Measurements from ENCODE around the gene B4GALT2. TPM values are rescaled to one million over a fixed set of nuclear protein-coding genes. Genes with fewer than 3 reads are reported as not detected.

The B4GALT2 gene
- total RNA-seq, 1 donor from 2014 or later = 23.7 TPM

GRCh38 chr1:43994794-43995790 lies 16.1 kb downstream of the B4GALT2 start:
- Histone ChIP-seq H3K4me2 (no peak overlapping the region), H3K4me3 (no peak overlapping the region), H3K79me2 (ENCODE audit: low read depth) (no peaks in the 10 kb centered on the region), H2AFZ (replicated peaks) (no peak overlapping the region), H3K27ac (no peak overlapping the region), H3F3A (ENCODE audit: low read depth) (peaks cover 25% of the 10 kb centered on the region), H4K20me1 (ENCODE audit: low read depth) (peaks cover 26% of the 10 kb centered on the region), H3K36me3 (no peaks in the 10 kb centered on the region), H3K9ac (no peak overlapping the region), H3K9me3 (ENCODE audit: low read depth) (no peaks in the 10 kb centered on the region), H3K4me1 (peaks cover 10% of the 10 kb centered on the region), H3K27me3 (no peaks in the 10 kb centered on the region)
- no peak overlapping the region for H3K4me3 Mint-ChIP-seq
- H3K27me3 Mint-ChIP-seq (ENCODE audit: insufficient read depth, low read depth) = peaks cover 6% of the 10 kb centered on the region
- TF ChIP-seq EZH2 (IDR thresholded peaks at IDR 0.05) (no peak), EZH2phosphoT487 (IDR thresholded peaks at IDR 0.05) (no peak), CTCF (IDR thresholded peaks at IDR 0.05) (peak; percentile 49)
- H3K36me3 Mint-ChIP-seq = no peaks in the 10 kb centered on the region
- peaks cover 42% of the 10 kb centered on the region for H3K4me1 Mint-ChIP-seq
- peak; percentile 51 for DNase-seq (ENCODE audit: low spot score)
- H3K9me3 Mint-ChIP-seq = no peaks in the 10 kb centered on the region
- H3K27ac Mint-ChIP-seq = peak overlapping the region; percentile 63

- H3K27ac Mint-ChIP-seq = peak overlapping the region; percentile 94
- H4K20me1 ChIP-seq (ENCODE audit: low read depth) = peaks cover 21% of the 10 kb centered on the region
- H3K9me3 ChIP-seq (ENCODE audit: low read depth) = no peaks in the 10 kb centered on the region
- H3K9me3 Mint-ChIP-seq = no peaks in the 10 kb centered on the region
- H3K36me3 ChIP-seq = no peaks in the 10 kb centered on the region
- no peaks in the 10 kb centered on the region for H3K36me3 Mint-ChIP-seq
- H3K4me1 ChIP-seq = peaks cover 10% of the 10 kb centered on the region
- peak; percentile 36 for DNase-seq (ENCODE audit: low spot score)
- no peak overlapping the region for H3K4me3 ChIP-seq
- TF ChIP-seq CTCF (IDR thresholded peaks at IDR 0.05) (no peak), EZH2phosphoT487 (IDR thresholded peaks at IDR 0.05) (no peak), EZH2 (IDR thresholded peaks at IDR 0.05) (no peak)
- H3K27me3 ChIP-seq = no peaks in the 10 kb centered on the region
- no peaks in the 10 kb centered on the region for H3K79me2 ChIP-seq (ENCODE audit: low read depth)
- H3K9ac ChIP-seq = no peak overlapping the region
- peak overlapping the region; percentile 1 for H3K4me2 ChIP-seq
- H3K27ac ChIP-seq = no peak overlapping the region
- H3F3A ChIP-seq (ENCODE audit: low read depth) = peaks cover 24% of the 10 kb centered on the region
- H2AFZ ChIP-seq (replicated peaks) = no peak overlapping the region
- H3K4me1 Mint-ChIP-seq = peaks cover 42% of the 10 kb centered on the region
- H3K27me3 Mint-ChIP-seq (ENCODE audit: insufficient read depth, low read depth) = peaks cover 6% of the 10 kb centered on the region
- H3K4me3 Mint-ChIP-seq = peak overlapping the region; percentile 80
Observed at GRCh38 chr1:43995984-43996732, 17.1 kb downstream of the B4GALT2 start.

GRCh38 chr1:43996733-43997115 lies 17.7 kb downstream of the B4GALT2 start:
- Histone ChIP-seq H3K4me3 (no peak overlapping the region), H3F3A (ENCODE audit: low read depth) (peaks cover 19% of the 10 kb centered on the region), H3K9ac (no peak overlapping the region), H2AFZ (replicated peaks) (no peak overlapping the region), H4K20me1 (ENCODE audit: low read depth) (peaks cover 21% of the 10 kb centered on the region), H3K36me3 (no peaks in the 10 kb centered on the region), H3K9me3 (ENCODE audit: low read depth) (no peaks in the 10 kb centered on the region), H3K79me2 (ENCODE audit: low read depth) (no peaks in the 10 kb centered on the region), H3K4me2 (peak overlapping the region; percentile 1), H3K4me1 (peaks cover 10% of the 10 kb centered on the region), H3K27ac (no peak overlapping the region), H3K27me3 (no peaks in the 10 kb centered on the region)
- no peaks in the 10 kb centered on the region for H3K36me3 Mint-ChIP-seq
- no peak for TF ChIP-seq EZH2phosphoT487 (IDR thresholded peaks at IDR 0.05)
- no peak for TF ChIP-seq EZH2 (IDR thresholded peaks at IDR 0.05)
- no peak for TF ChIP-seq CTCF (IDR thresholded peaks at IDR 0.05)
- no peak for DNase-seq (ENCODE audit: low spot score)
- peaks cover 6% of the 10 kb centered on the region for H3K27me3 Mint-ChIP-seq (ENCODE audit: insufficient read depth, low read depth)
- H3K4me3 Mint-ChIP-seq = peak overlapping the region; percentile 80
- no peaks in the 10 kb centered on the region for H3K9me3 Mint-ChIP-seq
- H3K27ac Mint-ChIP-seq = peak overlapping the region; percentile 94
- H3K4me1 Mint-ChIP-seq = peaks cover 42% of the 10 kb centered on the region
